ENCODE data around the gene AVL9. TPM values are rescaled to one million over a fixed set of nuclear protein-coding genes. Genes with fewer than 3 reads are reported as not detected.
"Not testable (repeated sequence)": the region's sequence is repeated elsewhere in the genome, so short reads cannot be mapped to it uniquely, and the experiment has no call there.

AVL9 gene
- total RNA-seq, 1 donor from 2014 or later, result 25.5 TPM

- Histone ChIP-seq H3K27me3 (no peaks in the 10 kb centered on the region), H3K9me3 (no peaks in the 10 kb centered on the region)
- TF ChIP-seq POLR2AphosphoS5 (IDR thresholded peaks at IDR 0.05; ENCODE audit: insufficient read depth in 1 of 2, low read depth in 1 of 2), result no peak
- no peak for TF ChIP-seq CTCF (IDR thresholded peaks at IDR 0.05)
- TF ChIP-seq POLR2A (IDR thresholded peaks at IDR 0.05), result no peak
Measured at GRCh38 chr7:32611201-32612099, 116.2 kb downstream of the AVL9 start.

GRCh38 chr7:32616625-32617024 lies 121.3 kb downstream of the AVL9 start:
- no peak for DNase-seq (ENCODE audit: extremely low spot score in 2 of 2)
- intact Hi-C loops (cut with DNase I), result no loop called here
- Histone ChIP-seq H3K4me1 (peaks cover 11% of the 10 kb centered on the region), H3K9me3 (no peaks in the 10 kb centered on the region), H3K27me3 (no peaks in the 10 kb centered on the region), H3K4me3 (no peak overlapping the region), H3K27ac (no peak overlapping the region), H3K36me3 (no peaks in the 10 kb centered on the region)
- TF ChIP-seq CTCF (IDR thresholded peaks at IDR 0.05) (no peak), POLR2AphosphoS5 (IDR thresholded peaks at IDR 0.05; ENCODE audit: insufficient read depth in 1 of 2, low read depth in 1 of 2) (no peak), POLR2A (IDR thresholded peaks at IDR 0.05) (no peak)

More at GRCh38 chr7:32611201-32612099, 116.2 kb downstream of the AVL9 start:
- DNase-seq (ENCODE audit: extremely low spot score in 2 of 2), result no peak
- H3K4me1 ChIP-seq, result peaks cover 14% of the 10 kb centered on the region
- intact Hi-C loops (cut with DNase I), result no loop called here
- peak overlapping the region; percentile 11 for H3K27ac ChIP-seq
- no peaks in the 10 kb centered on the region for H3K36me3 ChIP-seq
- no peak overlapping the region for H3K4me3 ChIP-seq

GRCh38 chr7:32618470-32618869 lies 123.2 kb downstream of the AVL9 start:
- intact Hi-C loops (cut with DNase I), result no loop called here
- H3K9me3 ChIP-seq, result no peaks in the 10 kb centered on the region
- peaks cover 10% of the 10 kb centered on the region for H3K4me1 ChIP-seq

GRCh38 chr7:32618987-32619386 lies 123.7 kb downstream of the AVL9 start:
- Histone ChIP-seq H3K9me3 (no peaks in the 10 kb centered on the region), H3K27me3 (no peaks in the 10 kb centered on the region), H3K36me3 (no peaks in the 10 kb centered on the region), H3K27ac (no peak overlapping the region), H3K4me1 (peaks cover 10% of the 10 kb centered on the region), H3K4me3 (no peak overlapping the region)
- no peak for DNase-seq (ENCODE audit: extremely low spot score in 2 of 2)
- no peak for TF ChIP-seq POLR2A (IDR thresholded peaks at IDR 0.05)
- TF ChIP-seq CTCF (IDR thresholded peaks at IDR 0.05), result no peak
- TF ChIP-seq POLR2AphosphoS5 (IDR thresholded peaks at IDR 0.05; ENCODE audit: insufficient read depth in 1 of 2, low read depth in 1 of 2), result no peak
- intact Hi-C loops (cut with DNase I), result no loop called here

More at GRCh38 chr7:32618470-32618869, 123.2 kb downstream of the AVL9 start:
- no peaks in the 10 kb centered on the region for H3K27me3 ChIP-seq
- no peak overlapping the region for H3K4me3 ChIP-seq
- TF ChIP-seq POLR2A (IDR thresholded peaks at IDR 0.05) (no peak), CTCF (IDR thresholded peaks at IDR 0.05) (no peak), POLR2AphosphoS5 (IDR thresholded peaks at IDR 0.05; ENCODE audit: insufficient read depth in 1 of 2, low read depth in 1 of 2) (no peak)
- no peak overlapping the region for H3K27ac ChIP-seq
- DNase-seq (ENCODE audit: extremely low spot score in 2 of 2), result no peak
- no peaks in the 10 kb centered on the region for H3K36me3 ChIP-seq

GRCh38 chr7:32619416-32619815 lies 124.1 kb downstream of the AVL9 start:
- DNase-seq (ENCODE audit: extremely low spot score in 2 of 2); H3K27me3 ChIP-seq; H3K36me3 ChIP-seq; H3K4me1 ChIP-seq; H3K9me3 ChIP-seq; H3K27ac ChIP-seq; intact Hi-C loops (cut with DNase I); H3K4me3 ChIP-seq: not testable (repeated sequence)

All from vagina (tissue), 2 donors.